Activated CD4-positive, alpha-beta T cell treated with anti-CD3 and anti-CD28 coated beads, Interleukin-2, amount 10 ng/mL, durations not matched to agents 7 days and 5 days (primary cell): ENCODE data around the gene CMTM2. TPM values are rescaled to one million over a fixed set of nuclear protein-coding genes. Genes with fewer than 3 reads are reported as not detected.
"Not testable (repeated sequence)": the region's sequence is repeated elsewhere in the genome, so short reads cannot be mapped to it uniquely, and the experiment has no call there.

Experiments
- CTCF ChIA-PET: fragments of 350-600 bp; sonication (Branson Sonifier 250); formaldehyde crosslinking; loops from one replicate; lab custom pipeline; 2021; ENCODE audit warnings: antibody characterized with exemption; lab: Charles Lee
- POLR2A ChIA-PET: fragments of 350-600 bp; sonication (Branson Sonifier 250); formaldehyde crosslinking; loops from one replicate; lab custom pipeline; 2021; ENCODE audit warnings: antibody characterized with exemption; lab: Charles Lee
- DNase-seq: peaks from one replicate; pipeline ENCODE4 v3.0.0-alpha.2; 2020
- H3K27ac Mint-ChIP-seq: one replicate; pipeline ENCODE4 v1.8.0; 2021; ENCODE audit warnings: mild to moderate bottlenecking, moderate library complexity, mixed read lengths
- H3K27me3 Mint-ChIP-seq: one replicate; pipeline ENCODE4 v1.8.0; 2021; ENCODE audit warnings: mixed read lengths
- H3K36me3 Mint-ChIP-seq: one replicate; pipeline ENCODE4 v1.8.0; 2021; ENCODE audit warnings: low read depth, mixed read lengths
- H3K4me1 Mint-ChIP-seq: one replicate; pipeline ENCODE4 v1.8.0; 2021; ENCODE audit warnings: mixed read lengths
- H3K4me3 Mint-ChIP-seq: one replicate; pipeline ENCODE4 v1.8.0; 2021; ENCODE audit warnings: mild to moderate bottlenecking, moderate library complexity, mixed read lengths
- H3K9me3 Mint-ChIP-seq: one replicate; pipeline ENCODE4 v1.8.0; 2021; ENCODE audit warnings: mixed read lengths
- total RNA-seq, 2 experiments: library from RNA; stranded (reverse); gene quantifications; one replicate each; pipeline ENCODE4 v1.2.3, GENCODE V29; 2021

The CMTM2 gene
- total RNA-seq, 2 experiments from 2014 or later = 0.73 to 0.97 TPM

- DNase-seq = no peak
- ChIA-PET CTCF (interaction anchor here (1.4 kb wide), 1 partner anchor 34 kb away, joined by 5 read pairs; no protein-coding TSS in a partner anchor), POLR2A (no interaction called here)
- Mint-ChIP-seq H3K27ac (no peak overlapping the region), H3K4me3 (no peak overlapping the region), H3K9me3 (no peaks in the 10 kb centered on the region), H3K4me1 (no peaks in the 10 kb centered on the region), H3K36me3 (peaks cover 10% of the 10 kb centered on the region), H3K27me3 (no peaks in the 10 kb centered on the region)
Measured at GRCh38 chr16:66616592-66616991, 37.3 kb downstream of the CMTM2 start.

- ChIA-PET CTCF (interaction anchor here (0.6 to 2.2 kb wide), 4 partner anchors 9 to 156 kb away, joined by 3 to 11 read pairs (median 4); no protein-coding TSS in a partner anchor), POLR2A (no interaction called here)
- no peaks in the 10 kb centered on the region for H3K4me1 Mint-ChIP-seq
- H3K27me3 Mint-ChIP-seq = no peaks in the 10 kb centered on the region
- H3K9me3 Mint-ChIP-seq = no peaks in the 10 kb centered on the region
- no peak overlapping the region for H3K27ac Mint-ChIP-seq
- H3K36me3 Mint-ChIP-seq = peaks cover 8% of the 10 kb centered on the region
- H3K4me3 Mint-ChIP-seq = no peak overlapping the region
- DNase-seq = no peak
Measured at GRCh38 chr16:66617010-66617434, 37.8 kb downstream of the CMTM2 start.

GRCh38 chr16:66617728-66618127 lies 38.5 kb downstream of the CMTM2 start:
- Mint-ChIP-seq H3K4me3 (no peak overlapping the region), H3K27ac (no peak overlapping the region), H3K9me3 (no peaks in the 10 kb centered on the region), H3K27me3 (no peaks in the 10 kb centered on the region), H3K4me1 (no peaks in the 10 kb centered on the region), H3K36me3 (peaks cover 7% of the 10 kb centered on the region)
- CTCF ChIA-PET = interaction anchor here (0.5 to 2.2 kb wide), 6 partner anchors 10 to 1178 kb away, joined by 3 to 11 read pairs (median 4); no protein-coding TSS in a partner anchor
- POLR2A ChIA-PET = no interaction called here
- DNase-seq = no peak

GRCh38 chr16:66618588-66619375 lies 39.5 kb downstream of the CMTM2 start:
- Mint-ChIP-seq H3K27me3 (no peaks in the 10 kb centered on the region), H3K4me3 (no peak overlapping the region), H3K4me1 (no peaks in the 10 kb centered on the region), H3K27ac (no peak overlapping the region), H3K36me3 (no peaks in the 10 kb centered on the region), H3K9me3 (no peaks in the 10 kb centered on the region)
- no peak for DNase-seq
- CTCF ChIA-PET = interaction anchor here (0.6 to 2.2 kb wide), 4 partner anchors 11 to 32 kb away, joined by 3 to 11 read pairs (median 4); no protein-coding TSS in a partner anchor
- POLR2A ChIA-PET = no interaction called here

- H3K4me1 Mint-ChIP-seq = no peaks in the 10 kb centered on the region
- H3K4me3 Mint-ChIP-seq = no peak overlapping the region
- no peaks in the 10 kb centered on the region for H3K27me3 Mint-ChIP-seq
- H3K9me3 Mint-ChIP-seq = no peaks in the 10 kb centered on the region
- CTCF ChIA-PET = interaction anchor here (0.6 to 1.8 kb wide), 9 partner anchors 9 to 309 kb away, joined by 3 to 12 read pairs (median 3); no protein-coding TSS in a partner anchor
- no peak overlapping the region for H3K27ac Mint-ChIP-seq
- no peaks in the 10 kb centered on the region for H3K36me3 Mint-ChIP-seq
- no peak for DNase-seq
- POLR2A ChIA-PET = no interaction called here
Measured at GRCh38 chr16:66619534-66620428, 40.5 kb downstream of the CMTM2 start.

- CTCF ChIA-PET = interaction anchor here (0.6 to 1.8 kb wide), 8 partner anchors 10 to 308 kb away, joined by 3 to 12 read pairs (median 3); no protein-coding TSS in a partner anchor
Measured at GRCh38 chr16:66620429-66620795, 41.1 kb downstream of the CMTM2 start.

GRCh38 chr16:66621973-66622372 lies 42.7 kb downstream of the CMTM2 start:
- H3K4me3 Mint-ChIP-seq = no peak overlapping the region
- ChIA-PET CTCF (interaction anchor here (0.6 kb wide), 1 partner anchor 113 kb away, joined by 5 read pairs; no protein-coding TSS in a partner anchor), POLR2A (no interaction called here)
- no peaks in the 10 kb centered on the region for H3K27me3 Mint-ChIP-seq
- H3K36me3 Mint-ChIP-seq = no peaks in the 10 kb centered on the region
- no peaks in the 10 kb centered on the region for H3K4me1 Mint-ChIP-seq
- no peak overlapping the region for H3K27ac Mint-ChIP-seq
- no peak for DNase-seq
- H3K9me3 Mint-ChIP-seq = no peaks in the 10 kb centered on the region

More at GRCh38 chr16:66620429-66620795, 41.1 kb downstream of the CMTM2 start:
- DNase-seq = no peak
- H3K4me1 Mint-ChIP-seq = no peaks in the 10 kb centered on the region
- H3K36me3 Mint-ChIP-seq = no peaks in the 10 kb centered on the region
- H3K27me3 Mint-ChIP-seq = no peaks in the 10 kb centered on the region
- no peak overlapping the region for H3K27ac Mint-ChIP-seq
- POLR2A ChIA-PET = no interaction called here
- no peaks in the 10 kb centered on the region for H3K9me3 Mint-ChIP-seq
- no peak overlapping the region for H3K4me3 Mint-ChIP-seq

- Mint-ChIP-seq H3K27ac (no peak overlapping the region), H3K27me3 (no peaks in the 10 kb centered on the region), H3K4me3 (no peak overlapping the region), H3K4me1 (no peaks in the 10 kb centered on the region), H3K9me3 (no peaks in the 10 kb centered on the region), H3K36me3 (no peaks in the 10 kb centered on the region)
- CTCF ChIA-PET = interaction anchor here (0.6 kb wide), 1 partner anchor 112 kb away, joined by 5 read pairs; no protein-coding TSS in a partner anchor
- DNase-seq = no peak
- POLR2A ChIA-PET = no interaction called here
Measured at GRCh38 chr16:66622863-66623262, 43.6 kb downstream of the CMTM2 start.

GRCh38 chr16:66623755-66624154 lies 44.5 kb downstream of the CMTM2 start:
- ChIA-PET CTCF (interaction anchor here (1.8 kb wide), 1 partner anchor 16 kb away, joined by 9 read pairs; no protein-coding TSS in a partner anchor), POLR2A (no interaction called here)
- Mint-ChIP-seq H3K27me3 (no peaks in the 10 kb centered on the region), H3K4me1 (no peaks in the 10 kb centered on the region), H3K9me3 (no peaks in the 10 kb centered on the region), H3K27ac (no peak overlapping the region), H3K4me3 (no peak overlapping the region), H3K36me3 (no peaks in the 10 kb centered on the region)
- no peak for DNase-seq

- DNase-seq, CTCF ChIA-PET, H3K27me3 Mint-ChIP-seq, H3K36me3 Mint-ChIP-seq, H3K4me1 Mint-ChIP-seq, H3K9me3 Mint-ChIP-seq, POLR2A ChIA-PET, H3K4me3 Mint-ChIP-seq, H3K27ac Mint-ChIP-seq: not testable (repeated sequence)
Measured at GRCh38 chr16:66627611-66628378, 48.5 kb downstream of the CMTM2 start.

GRCh38 chr16:66629856-66630255 lies 50.6 kb downstream of the CMTM2 start:
- H3K27me3 Mint-ChIP-seq = no peaks in the 10 kb centered on the region

More at GRCh38 chr16:66629856-66630255, 50.6 kb downstream of the CMTM2 start:
- Mint-ChIP-seq H3K9me3 (no peaks in the 10 kb centered on the region), H3K27ac (no peak overlapping the region), H3K36me3 (no peaks in the 10 kb centered on the region), H3K4me1 (no peaks in the 10 kb centered on the region), H3K4me3 (no peak overlapping the region)
- no peak for DNase-seq
- ChIA-PET POLR2A (no interaction called here), CTCF (interaction anchor here (0.6 kb wide), 1 partner anchor 57 kb away, joined by 3 read pairs; no protein-coding TSS in a partner anchor)
